IPS DF 4.7 (cell line): Measurements from ENCODE around the gene SH3RF1.
"Not testable (repeated sequence)": the region's sequence is repeated elsewhere in the genome, so short reads cannot be mapped to it uniquely, and the experiment has no call there.

Experiments used
- DNase-seq: peaks from one replicate; pipeline ENCODE4 v3.0.0-alpha.2; 2013; ENCODE audit warnings: low spot score; ENCODE audit errors: extremely low read depth

The SH3RF1 gene

DNA sequence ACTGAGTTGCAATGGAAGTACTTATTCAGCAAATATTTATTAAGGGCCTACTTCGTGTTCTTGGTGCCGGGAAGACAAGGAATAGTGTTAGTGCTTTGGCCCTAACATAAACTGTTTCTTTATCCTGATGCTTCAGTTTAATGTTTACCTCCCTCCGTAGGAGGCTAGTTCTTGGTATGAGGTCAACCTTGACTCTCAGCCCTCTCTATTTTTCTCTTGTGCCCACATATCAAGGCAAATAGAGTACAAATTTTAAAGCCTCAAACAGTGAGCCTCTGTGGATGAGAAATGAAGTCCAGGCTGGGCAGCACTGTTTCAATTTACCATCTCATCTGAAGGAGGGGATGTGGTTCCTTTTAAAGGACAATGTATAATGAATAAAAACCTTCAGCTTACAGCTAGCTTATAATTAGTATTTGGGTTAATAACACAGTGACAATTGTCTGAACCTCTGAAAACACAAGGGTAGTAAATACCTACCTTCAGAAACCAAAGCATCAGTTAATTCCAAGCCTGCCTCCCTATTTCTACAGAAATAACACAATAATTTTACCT lies 68.5 kb downstream of the SH3RF1 start:
- no peak for DNase-seq

DNA sequence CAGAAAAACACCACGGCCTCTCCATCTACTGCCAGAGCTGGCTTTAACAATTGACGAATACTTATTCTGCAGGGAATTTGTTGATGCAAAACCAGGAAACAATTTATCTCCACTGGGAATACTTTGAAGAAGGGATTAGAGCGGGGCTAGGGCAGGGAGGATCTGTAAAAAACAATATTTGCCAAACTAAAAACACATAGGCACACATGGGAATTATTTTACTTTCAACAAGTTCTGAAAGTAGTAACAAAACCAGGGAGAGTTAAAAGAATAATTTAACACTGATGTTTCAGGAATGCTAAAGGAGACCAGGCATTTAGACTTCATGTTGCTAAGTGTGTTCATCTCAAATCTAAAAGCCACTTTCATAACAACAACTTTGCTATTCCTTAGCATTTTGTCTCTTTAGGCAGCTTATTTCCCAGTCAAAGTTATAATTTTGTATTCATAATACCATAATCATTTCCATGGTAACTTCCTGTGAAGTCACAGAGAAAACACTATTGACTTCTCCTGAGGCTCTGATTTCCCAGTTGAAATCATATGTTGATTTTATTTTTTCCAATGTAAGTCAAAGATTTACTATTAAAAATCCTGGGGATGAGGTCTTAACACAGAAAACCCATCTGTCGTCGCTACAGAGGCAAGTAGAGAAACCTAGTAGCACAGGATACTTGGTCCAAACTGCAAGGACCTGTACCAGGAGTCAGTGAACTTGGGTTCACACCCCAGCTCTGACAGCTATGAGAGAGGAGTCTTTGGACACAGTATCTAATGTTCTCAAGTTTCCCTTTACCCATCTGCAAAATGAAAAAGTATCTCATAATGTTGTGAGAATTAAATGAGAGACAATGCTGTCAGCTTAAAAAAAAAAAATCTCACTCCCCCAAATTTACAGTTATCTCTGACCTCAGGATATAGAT lies 69.3 kb downstream of the SH3RF1 start:
- no peak for DNase-seq

DNA sequence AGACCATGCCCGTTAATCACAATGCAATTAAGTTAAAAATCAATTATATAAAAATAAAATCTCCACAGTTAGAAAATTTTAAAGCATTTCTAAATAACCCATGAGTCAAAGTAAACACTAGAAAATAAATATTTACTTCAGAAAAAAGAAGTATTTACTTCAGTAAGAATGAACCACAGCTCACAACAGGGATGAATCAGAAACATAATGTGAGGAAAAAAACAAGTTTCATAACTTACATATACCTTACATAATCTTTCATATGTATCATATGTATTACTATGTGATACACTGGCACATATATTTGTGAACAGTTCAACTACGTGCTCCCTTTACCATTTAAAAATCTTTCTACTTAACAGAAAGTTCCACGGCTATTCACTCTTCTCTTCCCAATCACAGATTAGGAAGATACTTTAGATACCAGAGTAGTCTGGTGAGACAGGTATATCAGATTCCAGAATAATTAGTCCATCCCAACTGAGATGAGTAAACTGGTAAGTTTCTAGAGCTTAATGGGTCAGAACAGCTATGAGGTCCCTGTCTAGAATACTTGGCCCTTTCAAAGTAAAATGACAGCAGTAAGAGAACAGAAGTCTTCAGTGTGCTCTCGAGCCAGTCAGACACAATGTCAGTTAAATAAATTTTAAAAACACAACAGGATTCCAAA lies 70.3 kb downstream of the SH3RF1 start:
- DNase-seq = no peak

DNA sequence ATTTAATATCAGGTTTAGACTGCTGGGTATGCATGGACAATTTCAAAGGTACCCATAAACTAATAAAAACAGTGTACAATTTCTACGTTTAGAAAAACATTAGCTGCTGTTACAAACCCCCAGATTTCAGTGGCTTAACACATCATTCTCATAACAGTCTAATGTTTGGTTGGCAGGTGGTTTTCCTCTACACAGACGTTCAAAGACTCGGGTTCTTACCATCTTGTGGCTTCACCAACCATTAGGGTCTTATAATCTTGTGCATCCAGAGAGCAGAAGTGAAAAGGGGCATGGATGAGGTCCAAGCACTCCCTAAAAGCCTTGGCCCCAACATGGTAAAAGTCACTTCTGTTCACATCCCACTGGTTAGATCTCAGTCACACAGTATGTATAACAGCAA lies 71.6 kb downstream of the SH3RF1 start:
- no peak for DNase-seq

DNA sequence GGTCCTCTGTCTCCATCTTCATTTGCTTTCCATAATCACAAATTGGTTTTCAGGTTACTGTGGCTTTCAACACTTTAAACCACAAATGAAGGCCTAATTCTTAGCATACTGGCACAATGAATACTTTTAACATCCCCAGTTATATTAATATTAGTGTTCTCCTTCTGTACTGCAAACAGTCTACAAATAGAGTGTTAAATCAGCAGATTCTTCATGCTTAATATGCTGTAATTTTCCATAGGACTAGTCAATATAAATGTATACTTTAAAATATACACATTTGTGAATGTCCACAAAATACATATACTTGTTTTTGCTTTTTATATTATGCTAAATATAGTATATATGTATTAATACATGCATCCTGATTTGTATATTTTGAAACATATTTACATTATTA lies 72.6 kb downstream of the SH3RF1 start:
- no peak for DNase-seq

DNA sequence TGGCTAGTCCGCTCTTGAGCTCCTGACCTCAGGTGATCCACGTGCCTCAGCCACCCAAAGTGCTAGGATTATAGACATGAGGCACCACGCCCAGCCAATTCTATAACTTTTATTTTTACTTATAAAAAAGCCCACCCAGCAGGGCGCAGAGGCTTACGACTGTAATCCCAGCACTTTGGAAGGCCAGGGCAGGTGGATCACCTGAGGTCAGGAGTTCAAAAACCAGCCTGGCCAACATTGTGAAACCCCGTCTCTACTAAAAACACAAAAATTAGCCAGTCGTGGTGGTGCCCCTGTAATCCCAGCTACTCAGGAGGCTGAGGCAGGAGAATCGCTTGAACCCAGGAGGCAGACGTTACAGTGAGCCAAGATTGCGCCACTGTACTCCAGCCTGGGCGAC lies 73.5 kb downstream of the SH3RF1 start:
- not testable (repeated sequence) for DNase-seq

DNA sequence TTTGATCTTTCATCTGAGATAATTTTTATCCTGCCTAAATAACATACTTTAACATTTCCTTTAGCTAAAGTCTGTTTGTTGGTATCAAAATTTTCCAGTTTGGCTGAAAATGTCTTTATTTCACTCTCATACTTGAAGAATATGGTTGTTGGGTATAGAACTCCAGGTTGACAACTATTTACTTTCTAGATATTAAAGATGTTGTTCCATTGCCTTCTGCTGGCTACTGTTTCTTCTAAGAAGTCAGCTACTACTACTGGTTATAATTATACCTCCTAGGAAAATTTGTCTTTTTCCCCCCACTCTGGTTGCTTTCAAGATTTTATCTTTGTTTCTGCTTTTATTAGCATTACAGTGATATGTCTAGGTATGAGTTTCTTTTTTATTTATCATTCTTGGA lies 75.7 kb downstream of the SH3RF1 start:
- no peak for DNase-seq

DNA sequence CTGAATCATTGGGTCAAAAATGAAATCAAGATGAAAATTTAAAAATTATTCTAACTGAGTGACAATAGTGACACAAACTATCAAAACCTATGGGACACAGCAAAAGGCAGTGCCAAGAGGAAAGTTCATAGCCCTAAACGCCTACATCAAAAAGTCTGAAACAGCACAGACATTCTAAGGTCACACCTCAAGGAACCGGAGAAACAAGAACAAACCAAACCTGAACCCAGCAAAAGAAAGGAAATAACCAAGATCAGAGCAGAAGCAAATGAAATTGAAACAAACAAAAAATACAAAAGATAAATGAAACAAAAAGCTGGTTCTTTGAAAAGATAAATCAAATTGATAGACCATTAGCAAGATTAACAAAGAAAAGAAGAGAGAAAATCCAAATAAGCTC lies 80.8 kb downstream of the SH3RF1 start:
- not testable (repeated sequence) for DNase-seq

DNA sequence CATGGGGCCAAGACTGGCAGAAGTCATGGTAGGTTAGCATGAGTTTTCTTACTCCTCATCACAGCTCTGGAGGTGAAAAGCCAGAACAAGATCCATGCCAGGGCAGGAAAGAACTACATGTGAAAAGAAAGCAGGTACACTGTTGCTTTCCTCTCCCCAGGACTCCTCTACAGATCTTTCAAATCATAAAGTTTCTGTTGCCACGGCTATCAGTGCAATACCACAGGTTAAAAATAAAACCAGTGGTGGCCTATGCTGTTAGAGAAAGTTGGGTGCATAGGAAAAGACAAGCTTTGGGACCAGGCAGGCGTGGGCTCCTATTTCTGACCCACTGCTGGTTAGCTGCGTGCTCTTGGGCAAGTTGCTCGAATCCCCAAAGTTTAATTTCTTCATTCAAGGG lies 81.4 kb downstream of the SH3RF1 start:
- no peak for DNase-seq

DNA sequence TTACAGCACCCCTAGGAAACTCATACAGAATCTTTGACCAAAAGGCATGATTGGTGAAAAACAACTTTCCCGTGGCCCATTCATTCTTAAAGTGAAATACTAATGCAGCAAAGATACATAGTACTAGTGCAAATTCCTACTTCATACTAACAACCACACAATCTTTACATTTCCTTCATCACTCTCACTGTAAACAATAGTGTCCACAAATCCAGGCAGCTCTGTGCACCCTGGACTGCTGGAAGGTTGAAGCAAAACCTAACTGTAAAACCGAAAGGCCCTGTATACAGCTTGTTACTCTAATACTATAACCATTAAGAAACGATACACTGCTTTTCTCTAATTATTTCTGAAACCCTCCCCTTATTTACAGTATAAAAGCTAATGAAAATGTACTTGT lies 82.6 kb downstream of the SH3RF1 start:
- no peak for DNase-seq

DNA sequence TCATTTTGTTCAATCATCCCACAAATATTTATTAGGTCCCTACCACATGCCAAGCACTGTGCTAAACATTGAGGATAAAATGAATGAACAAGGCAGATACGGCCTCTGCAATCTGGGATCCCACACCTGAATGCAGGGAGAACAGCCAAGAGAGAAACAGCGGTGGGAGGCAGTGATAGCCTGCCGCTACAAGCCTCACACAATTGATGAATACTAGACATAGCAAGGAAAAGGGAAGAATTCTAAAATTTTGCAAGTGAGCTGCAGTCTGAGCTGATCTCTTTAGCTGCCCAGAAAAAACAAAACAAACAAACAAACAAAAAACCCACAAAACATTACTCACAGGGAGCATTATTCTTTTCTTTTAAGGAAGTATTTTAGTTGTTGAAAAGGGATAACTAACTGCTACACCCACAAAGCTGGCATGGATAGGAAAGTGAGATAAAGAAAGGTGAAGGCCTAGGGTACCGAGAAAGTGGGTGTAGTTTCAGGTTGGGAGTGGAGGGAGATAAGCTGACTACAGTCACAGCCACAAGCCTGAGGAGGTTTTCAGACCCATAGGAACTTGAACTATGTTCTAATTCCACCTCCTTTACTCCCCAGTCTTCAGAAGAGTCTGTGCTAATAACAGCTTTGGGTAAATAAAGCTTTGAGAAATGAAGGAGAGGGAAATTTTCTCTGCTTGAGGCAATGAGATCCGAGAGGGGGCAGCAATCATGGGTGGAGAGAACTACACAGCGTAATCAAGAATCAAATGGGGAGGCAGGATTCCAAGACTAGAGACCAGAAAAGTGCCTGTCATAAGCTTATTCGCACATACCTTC lies 85.4 kb downstream of the SH3RF1 start:
- no peak for DNase-seq

DNA sequence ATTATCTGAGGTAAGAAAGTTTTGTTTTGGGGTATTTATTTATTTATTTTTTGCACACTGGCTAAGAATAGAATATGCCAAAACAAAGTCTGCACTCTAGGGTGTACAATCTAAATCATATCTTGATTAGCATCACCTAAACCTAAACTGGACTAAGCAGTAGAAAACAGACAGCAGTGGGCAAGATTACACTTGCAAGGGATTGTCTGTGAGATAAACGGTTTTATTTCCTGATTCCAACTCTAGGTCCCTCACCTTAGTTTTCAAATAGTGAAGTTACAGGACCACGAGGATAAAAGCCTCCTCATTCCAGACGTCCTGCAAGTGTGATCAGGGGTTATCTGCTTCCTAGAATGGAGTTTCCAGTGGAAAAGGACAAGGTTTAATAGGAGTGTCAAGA lies 86.1 kb downstream of the SH3RF1 start:
- DNase-seq = no peak

DNA sequence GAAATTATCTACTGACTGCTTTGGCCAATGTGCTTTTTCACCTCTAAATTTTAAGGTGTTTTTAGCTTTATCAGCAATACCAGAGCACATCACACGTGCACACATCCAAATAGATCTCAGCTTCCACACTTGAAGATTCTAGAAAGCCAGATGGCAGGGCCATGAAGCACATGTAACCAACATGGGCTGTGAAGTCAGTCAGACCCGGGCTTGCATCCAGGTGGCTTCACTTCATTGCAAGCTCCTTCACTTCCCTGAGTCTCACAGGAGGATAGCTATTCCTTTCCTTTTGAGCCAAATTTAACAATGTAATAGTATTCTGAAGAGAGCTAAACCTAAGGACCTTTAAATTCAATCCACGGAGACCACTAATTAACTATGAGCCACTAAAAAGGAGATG lies 86.5 kb downstream of the SH3RF1 start:
- DNase-seq = no peak

DNA sequence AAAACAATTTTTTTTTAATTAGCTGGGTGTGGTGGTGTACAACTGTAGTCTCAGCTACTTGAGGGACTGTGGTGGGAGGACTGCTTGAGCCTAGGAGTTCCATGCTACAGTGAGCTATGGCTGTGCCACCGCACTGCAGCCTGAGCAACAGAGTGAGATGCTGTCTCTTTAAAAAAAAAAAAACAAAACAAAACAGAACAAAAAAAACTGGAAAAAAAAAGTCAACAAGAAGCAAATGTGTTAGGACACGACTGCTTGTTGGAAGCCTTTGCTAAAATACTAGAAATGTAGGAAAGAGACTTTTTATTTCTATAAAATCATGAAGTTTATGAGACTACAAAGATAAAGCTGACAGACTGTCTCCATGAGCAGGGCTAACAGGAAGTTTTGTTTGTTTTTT lies 87.2 kb downstream of the SH3RF1 start:
- DNase-seq = no peak

DNA sequence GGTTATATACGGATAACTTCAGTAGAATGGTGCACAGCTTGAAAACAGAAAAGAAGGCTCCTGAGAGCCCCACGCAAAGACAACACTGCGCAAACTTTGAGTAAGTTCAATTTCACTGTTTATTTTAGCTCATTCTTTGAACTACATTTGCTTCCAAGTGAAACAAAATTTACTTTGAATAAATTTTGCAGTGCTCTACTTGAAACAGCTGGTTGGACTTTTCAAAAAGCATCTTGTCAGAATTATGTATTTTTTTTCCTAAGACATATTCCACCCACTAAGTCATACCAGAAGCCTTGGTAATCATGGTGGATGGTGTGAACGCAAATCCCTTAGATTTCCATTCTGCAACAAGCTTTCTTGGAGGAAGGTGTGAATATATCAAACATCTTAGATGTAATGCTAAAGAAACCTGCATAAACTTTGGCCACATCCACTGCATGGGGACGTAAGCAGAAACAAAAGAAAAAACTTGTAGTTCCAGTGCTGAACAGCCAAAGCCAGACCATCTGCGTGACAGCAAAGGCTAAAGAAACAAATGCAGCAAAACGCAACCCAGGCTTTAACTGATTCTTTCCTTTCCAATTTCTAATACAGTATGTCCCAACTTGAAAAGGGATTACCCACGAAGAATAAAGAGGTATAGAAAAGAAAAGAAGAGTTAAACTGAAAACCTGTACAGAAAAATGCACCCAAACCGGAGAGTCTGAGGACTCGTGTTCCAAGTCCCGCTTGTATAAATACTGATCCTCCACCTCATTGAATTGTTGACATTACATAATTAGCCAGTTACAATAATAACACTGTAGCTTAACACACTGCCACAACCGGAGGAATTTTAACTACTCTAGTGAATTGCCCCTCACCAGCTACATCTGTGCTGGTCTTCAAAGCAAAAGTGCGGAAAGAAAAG lies 90.9 kb downstream of the SH3RF1 start:
- DNase-seq = no peak

DNA sequence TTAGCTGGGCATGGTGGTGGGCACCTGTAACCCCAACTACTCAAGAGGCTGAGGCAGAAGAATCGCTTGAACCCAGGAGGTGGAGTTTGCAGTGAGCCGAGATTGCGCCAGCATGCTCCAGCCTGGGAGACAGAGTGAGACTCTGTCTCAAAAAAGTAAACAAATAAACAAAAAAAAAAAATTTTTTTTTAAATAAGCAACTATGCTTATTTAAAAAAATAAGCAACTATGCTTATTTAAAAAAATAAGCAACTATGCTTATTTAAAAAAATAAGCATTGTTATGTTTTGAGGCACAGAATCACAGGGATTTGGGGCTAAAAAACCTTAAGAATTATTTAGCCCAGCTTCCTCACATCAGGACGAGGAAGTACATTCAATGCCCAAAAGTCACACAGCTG lies 92.7 kb downstream of the SH3RF1 start:
- not testable (repeated sequence) for DNase-seq

DNA sequence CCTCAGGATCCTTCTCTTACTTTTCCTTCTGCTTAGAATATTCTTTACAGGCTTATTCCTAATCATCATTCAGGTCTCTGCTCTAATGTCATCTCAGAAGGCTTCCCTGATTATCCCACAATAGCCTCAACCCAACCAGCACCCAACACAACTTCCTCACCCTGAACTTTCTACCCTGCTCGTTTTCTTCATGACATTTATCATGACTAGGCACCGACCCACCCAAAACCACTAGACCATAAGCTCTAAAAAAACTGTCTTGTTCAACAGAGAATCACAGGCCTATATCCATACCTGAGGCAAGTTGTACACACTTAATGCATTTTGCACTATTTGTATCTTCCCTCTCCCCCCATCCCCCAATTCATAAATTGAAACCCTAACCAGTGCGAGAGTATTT lies 95.3 kb downstream of the SH3RF1 start:
- no peak for DNase-seq

DNA sequence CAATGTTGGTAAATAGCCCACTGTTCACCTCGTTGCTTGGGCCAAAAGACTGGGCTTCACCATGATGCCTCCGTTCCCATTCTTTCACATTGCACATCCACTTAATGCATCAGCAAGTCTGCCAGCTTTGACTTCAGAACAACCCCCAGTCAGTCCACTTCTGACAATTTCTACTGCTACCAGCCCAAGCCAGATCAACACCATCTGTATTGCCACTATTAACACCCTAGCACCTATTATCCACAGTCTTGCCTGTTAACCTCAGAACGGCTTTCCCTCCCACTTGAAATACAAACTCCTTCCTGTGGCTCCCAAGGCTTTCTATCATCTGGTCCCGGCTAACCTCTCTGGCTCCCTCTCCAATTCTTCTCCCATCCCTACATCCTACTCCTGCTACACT lies 95.7 kb downstream of the SH3RF1 start:
- DNase-seq = no peak

DNA sequence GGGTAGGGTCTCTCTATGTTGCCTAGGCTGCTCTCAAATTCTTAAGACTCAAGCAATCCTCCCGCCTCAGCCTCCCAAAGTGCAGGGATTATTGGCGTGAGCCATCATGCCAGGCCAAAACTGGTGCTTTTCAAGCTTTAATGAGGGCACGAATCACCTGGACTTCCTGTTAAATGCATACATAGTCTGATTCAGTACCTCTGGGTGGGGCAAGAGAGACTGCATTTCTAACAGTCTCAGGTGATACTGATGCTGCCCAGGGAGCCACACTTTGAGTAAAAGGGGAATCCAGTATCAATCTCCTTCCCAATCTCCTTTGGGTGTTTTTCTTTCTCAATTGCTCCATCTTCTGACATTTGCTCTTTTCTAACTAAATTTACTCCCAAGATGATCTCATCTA lies 96.5 kb downstream of the SH3RF1 start:
- no peak for DNase-seq

DNA sequence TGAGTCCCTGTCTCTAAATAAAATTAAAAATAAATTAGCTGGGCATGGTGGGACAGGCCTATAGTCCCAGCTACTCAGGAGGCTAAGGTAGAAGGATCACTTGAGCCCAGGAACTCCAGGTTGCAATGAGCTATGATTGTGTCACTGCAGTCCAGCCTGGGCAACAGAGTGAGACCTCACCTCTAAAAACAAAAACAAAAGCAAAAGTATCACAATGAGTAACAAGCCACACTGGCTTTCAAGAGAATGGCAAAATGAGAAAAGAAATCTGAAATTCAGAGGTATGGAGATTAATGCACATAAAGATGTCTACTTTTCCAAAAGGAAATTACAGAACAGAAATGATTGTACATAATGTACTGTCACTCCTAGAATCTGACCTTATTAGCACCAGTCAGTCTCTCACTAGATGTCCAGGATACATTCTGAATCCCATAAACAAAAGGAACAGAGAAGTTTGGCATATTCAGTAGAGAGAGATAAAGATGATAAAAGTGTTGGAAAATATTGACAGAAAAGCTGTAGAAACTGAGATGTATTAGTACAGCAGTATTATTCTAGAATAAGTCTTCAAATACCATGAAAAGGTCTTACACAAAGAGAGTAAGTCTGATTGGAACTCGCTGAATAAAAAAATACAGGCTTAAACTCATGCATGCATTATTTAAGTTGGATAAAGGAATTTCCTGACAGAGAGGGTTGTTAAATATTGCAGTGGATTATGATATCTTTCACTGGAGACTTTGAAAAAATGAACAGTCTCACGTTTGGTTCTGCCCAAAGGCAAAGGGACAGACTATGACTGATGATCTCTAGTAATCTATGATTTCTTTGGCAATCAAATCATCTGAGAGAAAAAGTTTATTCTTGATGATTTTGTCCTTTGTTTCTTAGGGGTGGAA lies 102.5 kb downstream of the SH3RF1 start:
- no peak for DNase-seq
